Stimulated activated CD4-positive, alpha-beta T cell treated with anti-CD3 and anti-CD28 coated beads, Interleukin-4, amount 100 ng/mL, for 4 hours (primary cell): ENCODE results near the gene BICC1.

Experiments
- DNase-seq, 2 experiments: peaks; one replicate each; pipeline ENCODE4 v3.0.0-alpha.2; 2020

The BICC1 gene

GRCh38 chr10:58795560-58795959, 282.9 kb downstream of the BICC1 start:
- DNase-seq = no peak

GRCh38 chr10:58796242-58796641, 283.6 kb downstream of the BICC1 start:
- no peak for DNase-seq

GRCh38 chr10:58796824-58797223, 284.2 kb downstream of the BICC1 start:
- DNase-seq = no peak

- no peak for DNase-seq
These were observed 284.7 kb downstream of the BICC1 start for GRCh38 chr10:58797356-58797755.

GRCh38 chr10:58802047-58802446, 289.4 kb downstream of the BICC1 start:
- no peak for DNase-seq

GRCh38 chr10:58806323-58806722, 293.7 kb downstream of the BICC1 start:
- no peak for DNase-seq

GRCh38 chr10:58806970-58807628, 294.4 kb downstream of the BICC1 start:
- DNase-seq = no peak

- DNase-seq = no peak
These were observed 295.0 kb downstream of the BICC1 start for GRCh38 chr10:58807629-58808022.

GRCh38 chr10:58810751-58811150, 298.1 kb downstream of the BICC1 start:
- DNase-seq = no peak

- no peak for DNase-seq
These were observed 300.9 kb downstream of the BICC1 start for GRCh38 chr10:58813573-58813972.

GRCh38 chr10:58817201-58817846, 304.7 kb downstream of the BICC1 start:
- no peak for DNase-seq

- no peak for DNase-seq
These were observed 306.2 kb downstream of the BICC1 start for GRCh38 chr10:58818900-58819299.

GRCh38 chr10:58820386-58820785, 307.7 kb downstream of the BICC1 start:
- DNase-seq = no peak

- DNase-seq = no peak
These were observed 308.4 kb downstream of the BICC1 start for GRCh38 chr10:58820861-58821751.

- DNase-seq = no peak
These were observed 309.0 kb downstream of the BICC1 start for GRCh38 chr10:58821752-58822056.

GRCh38 chr10:58823983-58824382, 311.3 kb downstream of the BICC1 start:
- DNase-seq = no peak

- DNase-seq = no peak
These were observed 311.7 kb downstream of the BICC1 start for GRCh38 chr10:58824396-58824795.

- DNase-seq = no peak
These were observed 314.0 kb downstream of the BICC1 start for GRCh38 chr10:58826694-58827093.

GRCh38 chr10:58827381-58827780, 314.7 kb downstream of the BICC1 start:
- DNase-seq = no peak

GRCh38 chr10:58829839-58830238, 317.2 kb downstream of the BICC1 start:
- DNase-seq = no peak

- no peak for DNase-seq
These were observed 318.0 kb downstream of the BICC1 start for GRCh38 chr10:58830697-58831096.

- no peak for DNase-seq
These were observed 321.3 kb downstream of the BICC1 start for GRCh38 chr10:58833771-58834561.

GRCh38 chr10:58836176-58836700, 323.6 kb downstream of the BICC1 start:
- no peak for DNase-seq
